ENCODE measurements around the gene AKAP14. TPM values are rescaled to one million over a fixed set of nuclear protein-coding genes. Genes with fewer than 3 reads are reported as not detected.

AKAP14 gene
- total and polyA plus RNA-seq, 2 experiments from 2014 or later, result 2.5 to 3.3 TPM

GRCh38 chrX:119899125-119899524 lies 3.4 kb downstream of the AKAP14 start:
- no peak for DNase-seq (ENCODE audit: low spot score)
- H3K27ac ChIP-seq (ENCODE audit: low read depth), result no peak overlapping the region
- H3F3A ChIP-seq (replicated peaks; ENCODE audit: low read depth), result no peaks in the 10 kb centered on the region
- Mint-ChIP-seq H3K4me1 (peaks cover 4% of the 10 kb centered on the region; the same call in 2 of the 3 replicates), H3K27me3 (ENCODE audit: insufficient read depth, low read depth, poor library complexity) (peaks cover 2% of the 10 kb centered on the region), H3K4me3 (no peak overlapping the region), H3K27ac (no peak overlapping the region), H3K9me3 (no peaks in the 10 kb centered on the region), H3K36me3 (ENCODE audit: low read depth) (no peaks in the 10 kb centered on the region)
- TF ChIP-seq CREB1 (CRISPR knock-in tag; IDR thresholded peaks at IDR 0.05; ENCODE audit: low read depth) (no peak), ZNF114 (CRISPR knock-in tag; IDR thresholded peaks at IDR 0.05) (no peak), EZH2 (IDR thresholded peaks at IDR 0.05; ENCODE audit: low read depth, unreplicated experiment) (no peak), EZH2phosphoT487 (IDR thresholded peaks at IDR 0.05; ENCODE audit: unreplicated experiment) (no peak), REST (IDR thresholded peaks at IDR 0.05; ENCODE audit: unreplicated experiment) (no peak), POLR2AphosphoS5 (IDR thresholded peaks at IDR 0.05; ENCODE audit: low read depth) (no peak), NANOG (IDR thresholded peaks at IDR 0.05; ENCODE audit: borderline replicate concordance) (no peak), ETS1 (IDR thresholded peaks at IDR 0.05) (no peak), JUNB (IDR thresholded peaks at IDR 0.05; ENCODE audit: unreplicated experiment) (no peak), ZNF462 (CRISPR knock-in tag; IDR thresholded peaks at IDR 0.05) (no peak)
- TF ChIP-seq, protein P1, sequence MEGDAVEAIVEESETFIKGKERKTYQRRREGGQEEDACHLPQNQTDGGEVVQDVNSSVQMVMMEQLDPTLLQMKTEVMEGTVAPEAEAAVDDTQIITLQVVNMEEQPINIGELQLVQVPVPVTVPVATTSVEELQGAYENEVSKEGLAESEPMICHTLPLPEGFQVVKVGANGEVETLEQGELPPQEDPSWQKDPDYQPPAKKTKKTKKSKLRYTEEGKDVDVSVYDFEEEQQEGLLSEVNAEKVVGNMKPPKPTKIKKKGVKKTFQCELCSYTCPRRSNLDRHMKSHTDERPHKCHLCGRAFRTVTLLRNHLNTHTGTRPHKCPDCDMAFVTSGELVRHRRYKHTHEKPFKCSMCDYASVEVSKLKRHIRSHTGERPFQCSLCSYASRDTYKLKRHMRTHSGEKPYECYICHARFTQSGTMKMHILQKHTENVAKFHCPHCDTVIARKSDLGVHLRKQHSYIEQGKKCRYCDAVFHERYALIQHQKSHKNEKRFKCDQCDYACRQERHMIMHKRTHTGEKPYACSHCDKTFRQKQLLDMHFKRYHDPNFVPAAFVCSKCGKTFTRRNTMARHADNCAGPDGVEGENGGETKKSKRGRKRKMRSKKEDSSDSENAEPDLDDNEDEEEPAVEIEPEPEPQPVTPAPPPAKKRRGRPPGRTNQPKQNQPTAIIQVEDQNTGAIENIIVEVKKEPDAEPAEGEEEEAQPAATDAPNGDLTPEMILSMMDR (conservative IDR thresholded peaks at IDR 0.05; ENCODE audit: low read depth in 2 of 2), result no peak
- no peaks in the 10 kb centered on the region for H3K9me2 ChIP-seq (ENCODE audit: insufficient read depth)
- no peaks in the 10 kb centered on the region for H4K20me1 ChIP-seq (replicated peaks; ENCODE audit: insufficient read depth)
- H3K36me3 ChIP-seq (ENCODE audit: insufficient read depth), result no peaks in the 10 kb centered on the region
- H3K4me1 ChIP-seq (ENCODE audit: insufficient read depth), result no peaks in the 10 kb centered on the region
- H3K79me2 ChIP-seq (replicated peaks; ENCODE audit: insufficient read depth), result no peaks in the 10 kb centered on the region
- H3K27me3 ChIP-seq (ENCODE audit: insufficient read depth), result no peaks in the 10 kb centered on the region
- H3K4me2 ChIP-seq, result no peak overlapping the region
- H3K4me3 ChIP-seq, result no peak overlapping the region
- peak; percentile 30; the same call in 1 of the 3 replicates for ATAC-seq
- H2AFZ ChIP-seq, result no peak overlapping the region
